Stimulated activated CD4-positive, alpha-beta T cell treated with anti-CD3 and anti-CD28 coated beads, Interleukin-12 subunit alpha, Interleukin-12 subunit beta, amount 100 ng/mL, for 24 hours (primary cell): Measurements from ENCODE around the gene MRPL53.
"Not testable (repeated sequence)": the region's sequence is repeated elsewhere in the genome, so short reads cannot be mapped to it uniquely, and the experiment has no call there.

Experiments used
- DNase-seq, 2 experiments: peaks; one replicate each; pipeline ENCODE4 v3.0.0-alpha.2; 2020; ENCODE audit warnings: low read depth in 2 of 2

Gene MRPL53

GRCh38 chr2:74502720-74503505 lies 30.4 kb upstream of the MRPL53 start:
- DNase-seq, result peak in 1 of 2 experiments; percentile 40

GRCh38 chr2:74502147-74502719 lies 29.8 kb upstream of the MRPL53 start:
- DNase-seq, result no peak

GRCh38 chr2:74501335-74502071 lies 29.0 kb upstream of the MRPL53 start:
- DNase-seq, result no peak

- DNase-seq, result no peak
Observed at GRCh38 chr2:74500578-74500946, 28.1 kb upstream of the MRPL53 start.

- DNase-seq, result no peak
Observed at GRCh38 chr2:74499940-74500577, 27.6 kb upstream of the MRPL53 start.

GRCh38 chr2:74499267-74499939 lies 26.9 kb upstream of the MRPL53 start, which contains the start of gene LBX2:
Gene LBX2 (minus strand): TSS chr2:74499603. CDS start chr2:74499537, 66 bp downstream.
- peak in 1 of 2 experiments; percentile 43 for DNase-seq

- peak in 1 of 2 experiments; percentile 18 for DNase-seq
Observed at GRCh38 chr2:74498500-74499266, 26.2 kb upstream of the MRPL53 start.

- DNase-seq, result peak in 1 of 2 experiments; percentile 16
Observed at GRCh38 chr2:74497777-74498499, 25.5 kb upstream of the MRPL53 start.

GRCh38 chr2:74496997-74497776 lies 24.7 kb upstream of the MRPL53 start:
- no peak for DNase-seq

- no peak for DNase-seq
Observed at GRCh38 chr2:74495440-74495839, 23.0 kb upstream of the MRPL53 start.

- DNase-seq, result no peak
Observed at GRCh38 chr2:74493546-74493945, 21.1 kb upstream of the MRPL53 start.

GRCh38 chr2:74491648-74492544 lies 19.4 kb upstream of the MRPL53 start:
- no peak for DNase-seq

GRCh38 chr2:74489906-74490305 lies 17.4 kb upstream of the MRPL53 start:
- no peak for DNase-seq

- no peak for DNase-seq
Observed at GRCh38 chr2:74488643-74489481, 16.4 kb upstream of the MRPL53 start.

GRCh38 chr2:74486141-74486540 lies 13.7 kb upstream of the MRPL53 start:
- no peak for DNase-seq

GRCh38 chr2:74483675-74484164 lies 11.2 kb upstream of the MRPL53 start:
- DNase-seq, result not testable (repeated sequence)
